H9 (cell line): ENCODE data around the gene MIER2. TPM values are rescaled to one million over a fixed set of nuclear protein-coding genes. Genes with fewer than 3 reads are reported as not detected.
"Not testable (repeated sequence)": the region's sequence is repeated elsewhere in the genome, so short reads cannot be mapped to it uniquely, and the experiment has no call there.

Experiments used
- DNase-seq: peaks from one replicate; pipeline ENCODE4 v3.0.0-alpha.2; 2017
- H2AFZ ChIP-seq: one replicate; pipeline ENCODE4 v1.6.1; 2013; ENCODE audit warnings: mild to moderate bottlenecking, low read length, control low read depth, moderate library complexity
- H2AK5ac ChIP-seq: 2 replicates; pipeline ENCODE4 v1.6.1; 2013; ENCODE audit warnings: low read length, control low read depth, mixed read lengths; ENCODE audit not compliant: insufficient read length
- H2BK120ac ChIP-seq: one replicate; pipeline ENCODE4 v1.6.1; 2013; ENCODE audit warnings: low read depth, mild to moderate bottlenecking, low read length, control low read depth, inconsistent platforms; ENCODE audit not compliant: poor library complexity, severe bottlenecking
- H2BK12ac ChIP-seq: 2 replicates; pipeline ENCODE4 v1.6.1; 2013; ENCODE audit warnings: low read length, control low read depth, mixed read lengths, low read depth; ENCODE audit not compliant: insufficient read length
- H2BK15ac ChIP-seq: 2 replicates; pipeline ENCODE4 v1.6.1; 2013; ENCODE audit warnings: low read depth, low read length, control low read depth
- H2BK20ac ChIP-seq: one replicate; pipeline ENCODE4 v1.6.1; 2013; ENCODE audit warnings: low read depth, mild to moderate bottlenecking, low read length, control low read depth, inconsistent platforms; ENCODE audit not compliant: poor library complexity, severe bottlenecking
- H2BK5ac ChIP-seq: 2 replicates; pipeline ENCODE4 v1.6.1; 2013; ENCODE audit warnings: low read length, control low read depth, mixed read lengths; ENCODE audit not compliant: insufficient read length
- H3K14ac ChIP-seq: 2 replicates; pipeline ENCODE4 v1.6.1; 2013; ENCODE audit warnings: low read length, control low read depth; ENCODE audit not compliant: insufficient read depth
- H3K18ac ChIP-seq: 2 replicates; pipeline ENCODE4 v1.6.1; 2013; ENCODE audit warnings: low read depth, mild to moderate bottlenecking, mixed read lengths, low read length, control low read depth; ENCODE audit not compliant: insufficient read length
- H3K23ac ChIP-seq: 2 replicates; pipeline ENCODE4 v1.6.1; 2013; ENCODE audit warnings: low read length, control low read depth, mixed read lengths, low read depth; ENCODE audit not compliant: insufficient read length
- H3K23me2 ChIP-seq: 2 replicates; pipeline ENCODE4 v1.6.1; 2013; ENCODE audit warnings: low read depth, mild to moderate bottlenecking, mixed read lengths, low read length, control low read depth; ENCODE audit not compliant: insufficient read length, poor library complexity, severe bottlenecking
- H3K27ac ChIP-seq: 2 replicates; pipeline ENCODE4 v1.5.1; 2013; ENCODE audit warnings: low read length, control low read depth, mixed read lengths, low read depth; ENCODE audit not compliant: insufficient read length
- H3K27me3 ChIP-seq: 2 replicates; pipeline ENCODE4 v1.6.1; 2013; ENCODE audit warnings: low read length, control low read depth, inconsistent platforms; ENCODE audit not compliant: insufficient read depth
- H3K4ac ChIP-seq: 2 replicates; pipeline ENCODE4 v1.6.1; 2013; ENCODE audit warnings: low read depth, mild to moderate bottlenecking, control low read depth, inconsistent platforms, low read length, moderate library complexity
- H3K4me1 ChIP-seq: 2 replicates; pipeline ENCODE4 v1.6.1; 2013; ENCODE audit warnings: low read length, control low read depth, inconsistent platforms; ENCODE audit not compliant: insufficient read depth
- H3K4me2 ChIP-seq: 2 replicates; pipeline ENCODE4 v1.6.1; 2013; ENCODE audit warnings: low read length, control low read depth, mixed read lengths; ENCODE audit not compliant: insufficient read length, insufficient read depth
- H3K56ac ChIP-seq: 2 replicates; pipeline ENCODE4 v1.6.1; 2013; ENCODE audit warnings: low read depth, mild to moderate bottlenecking, mixed read lengths, low read length, control low read depth; ENCODE audit not compliant: insufficient read length
- H3K79me1 ChIP-seq: 2 replicates; pipeline ENCODE4 v1.6.1; 2013; ENCODE audit warnings: low read depth, mild to moderate bottlenecking, moderate library complexity, low read length, control low read depth, inconsistent platforms; ENCODE audit not compliant: insufficient read depth, poor library complexity, severe bottlenecking
- H3K79me2 ChIP-seq: 2 replicates; pipeline ENCODE4 v1.6.1; 2013; ENCODE audit warnings: low read length, control low read depth, inconsistent platforms; ENCODE audit not compliant: insufficient read depth
- H3K9ac ChIP-seq: 2 replicates; pipeline ENCODE4 v1.6.1; 2013; ENCODE audit warnings: low read length, control low read depth, mixed read lengths; ENCODE audit not compliant: insufficient read length; ENCODE audit errors: extremely low read depth
- H3K9me3 ChIP-seq: one replicate; pipeline ENCODE4 v1.6.1; 2013; ENCODE audit warnings: low read depth, low read length, inconsistent platforms; ENCODE audit not compliant: control insufficient read depth
- H3T11ph ChIP-seq: one replicate; pipeline ENCODE4 v1.6.1; 2013; ENCODE audit warnings: mild to moderate bottlenecking, low read length, control low read depth, inconsistent platforms
- H4K20me1 ChIP-seq: one replicate; pipeline ENCODE4 v1.6.1; 2013; ENCODE audit not compliant: control insufficient read depth, insufficient read length, insufficient read depth
- H4K5ac ChIP-seq: 2 replicates; pipeline ENCODE4 v1.6.1; 2013; ENCODE audit warnings: low read depth, mild to moderate bottlenecking, mixed read lengths, low read length, control low read depth; ENCODE audit not compliant: insufficient read length
- H4K8ac ChIP-seq: replicated peaks from 2 replicates; pipeline ENCODE4 v1.6.1; 2013; ENCODE audit warnings: low read length, control low read depth, mixed read lengths, low read depth; ENCODE audit not compliant: insufficient read length
- H4K91ac ChIP-seq: 2 replicates; pipeline ENCODE4 v1.6.1; 2013; ENCODE audit warnings: low read depth, mild to moderate bottlenecking, moderate library complexity, mixed read lengths, low read length, control low read depth; ENCODE audit not compliant: insufficient read length
- H3K27ac Mint-ChIP-seq, 3 experiments: 2 replicates in 2 of 3; 3 replicates in 1 of 3; pipeline ENCODE4 v1.8.0; 2020 to 2021; ENCODE audit warnings: mixed read lengths in 3 of 3, mild to moderate bottlenecking in 1 of 3, moderate library complexity in 1 of 3
- H3K27me3 Mint-ChIP-seq: 2 replicates; pipeline ENCODE4 v1.8.0; 2021; ENCODE audit warnings: low read depth, mild to moderate bottlenecking, moderate library complexity, mixed read lengths
- H3K36me3 Mint-ChIP-seq, 3 experiments: 2 replicates in 2 of 3; 3 replicates in 1 of 3; pipeline ENCODE4 v1.8.0; 2020 to 2021; ENCODE audit warnings: low read depth in 3 of 3, mixed read lengths in 3 of 3; ENCODE audit not compliant: insufficient read depth in 1 of 3
- H3K4me1 Mint-ChIP-seq, 2 experiments: 2 replicates each; pipeline ENCODE4 v1.8.0; 2020; ENCODE audit warnings: mixed read lengths in 2 of 2
- H3K4me3 Mint-ChIP-seq, 2 experiments: 2 replicates in 1 of 2; 3 replicates in 1 of 2; pipeline ENCODE4 v1.8.0; 2020 to 2021; ENCODE audit warnings: mild to moderate bottlenecking in 2 of 2, mixed read lengths in 2 of 2, moderate library complexity in 1 of 2
- H3K9me3 Mint-ChIP-seq, 2 experiments: 2 replicates in 1 of 2; 3 replicates in 1 of 2; pipeline ENCODE4 v1.8.0; 2020; ENCODE audit warnings: mild to moderate bottlenecking in 2 of 2, mixed read lengths in 2 of 2, moderate library complexity in 1 of 2
- WGBS: extraction: QIAGEN DNeasy Blood & Tissue Kit; methylation state at CpG from one replicate; pipeline ENCODE4 v1.1.7; 2013; ENCODE audit warnings: missing lambda C conversion rate, low lambda C conversion rate, mixed read lengths; ENCODE audit not compliant: insufficient read length; ENCODE audit errors: extremely low coverage; 5-methylcytosine and 5-hydroxymethylcytosine counted together
- long read RNA-seq: library from polyadenylated mRNA; unstranded; transcript quantifications from one replicate; pipeline ENCODE4 v2.0.0, GENCODE V29; 2020
- total RNA-seq: library from RNA; stranded (reverse); gene quantifications from 2 replicates; pipeline ENCODE4 v1.2.1, GENCODE V29; 2021
- TF ChIP-seq, protein P1 (sequence below): fragments of 200-600 bp; sonication (generic); conservative IDR thresholded peaks from 3 replicates; pipeline ENCODE4 v1.8.0; 2021; ENCODE audit warnings: antibody characterized with exemption, mild to moderate bottlenecking

The MIER2 gene, protein sequence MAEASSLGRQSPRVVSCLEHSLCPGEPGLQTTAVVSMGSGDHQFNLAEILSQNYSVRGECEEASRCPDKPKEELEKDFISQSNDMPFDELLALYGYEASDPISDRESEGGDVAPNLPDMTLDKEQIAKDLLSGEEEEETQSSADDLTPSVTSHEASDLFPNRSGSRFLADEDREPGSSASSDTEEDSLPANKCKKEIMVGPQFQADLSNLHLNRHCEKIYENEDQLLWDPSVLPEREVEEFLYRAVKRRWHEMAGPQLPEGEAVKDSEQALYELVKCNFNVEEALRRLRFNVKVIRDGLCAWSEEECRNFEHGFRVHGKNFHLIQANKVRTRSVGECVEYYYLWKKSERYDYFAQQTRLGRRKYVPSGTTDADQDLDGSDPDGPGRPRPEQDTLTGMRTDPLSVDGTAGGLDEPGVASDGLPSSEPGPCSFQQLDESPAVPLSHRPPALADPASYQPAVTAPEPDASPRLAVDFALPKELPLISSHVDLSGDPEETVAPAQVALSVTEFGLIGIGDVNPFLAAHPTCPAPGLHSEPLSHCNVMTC
- 60.5 TPM in 2 replicates for total RNA-seq
- long read RNA-seq, full-length matches to known transcripts: 71 of 115 reads
- long read RNA-seq, partial matches to known transcripts: 11 of 115 reads
- long read RNA-seq, other reads (novel, unspliced or antisense): 33 of 115 reads

DNA sequence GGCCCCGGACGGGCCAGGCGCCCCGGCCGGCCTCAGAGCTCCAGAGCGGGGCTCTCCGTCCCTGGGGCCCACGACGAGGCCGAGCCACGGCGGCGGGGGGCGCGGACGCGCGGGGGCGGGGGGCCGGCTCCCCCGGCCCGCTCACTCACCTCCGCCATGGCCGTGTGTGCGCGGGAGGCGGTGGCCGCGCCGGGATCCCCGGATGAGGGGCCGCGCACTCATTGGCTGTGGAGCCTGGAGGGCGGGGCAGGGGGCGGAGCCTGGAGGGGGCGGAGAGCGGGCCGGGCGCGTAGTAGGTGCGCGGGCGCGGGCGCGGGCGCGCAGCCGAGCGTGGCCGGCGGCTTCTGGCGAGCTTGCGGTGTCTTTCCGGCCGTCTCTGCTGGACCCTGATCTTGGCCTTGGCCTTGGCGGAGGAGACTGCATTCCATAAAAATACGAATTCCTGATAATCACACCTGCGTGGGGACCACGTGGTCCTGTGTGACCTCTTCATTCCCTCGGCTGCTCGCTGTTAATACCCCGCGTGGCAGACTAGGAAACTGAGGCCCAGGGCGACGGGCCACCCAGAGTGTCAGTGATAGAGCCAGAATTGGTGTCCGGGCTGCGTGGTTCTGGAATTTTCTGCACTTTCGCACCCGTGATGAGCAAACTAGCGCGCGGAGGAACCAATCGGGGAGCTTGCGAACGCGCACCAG, at the start of gene MIER2:
Gene MIER2 (minus strand): TSS at position 172 of the 695 bp plus-strand sequence. CDS start 14 bp downstream, at position 158.
- Histone ChIP-seq H3K79me2 (peaks cover 40% of the 10 kb centered on the region), H4K8ac (no peak within 1 kb of the TSS), H3K4me2 (peak within 1 kb of the TSS; percentile 82), H3K4ac (no peak within 1 kb of the TSS), H2BK15ac (no peak within 1 kb of the TSS), H3K56ac (no peak within 1 kb of the TSS), H3K18ac (peak within 1 kb of the TSS; percentile 36), H2AFZ (no peak within 1 kb of the TSS), H3K9me3 (no peaks in the 10 kb centered on the region), H2BK120ac (no peak within 1 kb of the TSS), H3T11ph (no peak within 1 kb of the TSS), H4K91ac (no peak within 1 kb of the TSS), H3K14ac (peak within 1 kb of the TSS; percentile 34), H2AK5ac (no peak within 1 kb of the TSS), H3K4me1 (no peaks in the 10 kb centered on the region; the same call in 1 of the 2 replicates), H3K9ac (peak within 1 kb of the TSS; percentile 62), H3K27ac (no peak within 1 kb of the TSS), H2BK12ac (no peak within 1 kb of the TSS), H4K20me1 (no peaks in the 10 kb centered on the region), H3K23ac (no peak within 1 kb of the TSS), H3K27me3 (no peaks in the 10 kb centered on the region; the same call in 1 of the 2 replicates), H2BK5ac (no peak within 1 kb of the TSS), H3K79me1 (peaks cover 11% of the 10 kb centered on the region), H2BK20ac (no peak within 1 kb of the TSS), H4K5ac (no peak within 1 kb of the TSS), H3K23me2 (peaks cover 14% of the 10 kb centered on the region)
- WGBS: no CpG with 5 or more reads among the region's 77 CpGs
- H3K36me3 Mint-ChIP-seq: peaks cover 24 to 36% (median 34%) of the 10 kb centered on the region in 3 experiments
- peaks cover 17% of the 10 kb centered on the region for H3K27me3 Mint-ChIP-seq
- peak; percentile 90 for DNase-seq
- peak within 1 kb of the TSS; percentile 19 to 86 (median 37); a peak in 4 of 7 replicates for H3K27ac Mint-ChIP-seq
- H3K4me3 Mint-ChIP-seq: peak within 1 kb of the TSS; percentile 79 to 83
- H3K4me1 Mint-ChIP-seq: peaks cover 38 to 40% of the 10 kb centered on the region in 2 experiments
- TF ChIP-seq, protein P1, sequence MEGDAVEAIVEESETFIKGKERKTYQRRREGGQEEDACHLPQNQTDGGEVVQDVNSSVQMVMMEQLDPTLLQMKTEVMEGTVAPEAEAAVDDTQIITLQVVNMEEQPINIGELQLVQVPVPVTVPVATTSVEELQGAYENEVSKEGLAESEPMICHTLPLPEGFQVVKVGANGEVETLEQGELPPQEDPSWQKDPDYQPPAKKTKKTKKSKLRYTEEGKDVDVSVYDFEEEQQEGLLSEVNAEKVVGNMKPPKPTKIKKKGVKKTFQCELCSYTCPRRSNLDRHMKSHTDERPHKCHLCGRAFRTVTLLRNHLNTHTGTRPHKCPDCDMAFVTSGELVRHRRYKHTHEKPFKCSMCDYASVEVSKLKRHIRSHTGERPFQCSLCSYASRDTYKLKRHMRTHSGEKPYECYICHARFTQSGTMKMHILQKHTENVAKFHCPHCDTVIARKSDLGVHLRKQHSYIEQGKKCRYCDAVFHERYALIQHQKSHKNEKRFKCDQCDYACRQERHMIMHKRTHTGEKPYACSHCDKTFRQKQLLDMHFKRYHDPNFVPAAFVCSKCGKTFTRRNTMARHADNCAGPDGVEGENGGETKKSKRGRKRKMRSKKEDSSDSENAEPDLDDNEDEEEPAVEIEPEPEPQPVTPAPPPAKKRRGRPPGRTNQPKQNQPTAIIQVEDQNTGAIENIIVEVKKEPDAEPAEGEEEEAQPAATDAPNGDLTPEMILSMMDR: no peak
- H3K9me3 Mint-ChIP-seq: peaks cover 4% of the 10 kb centered on the region in 2 experiments; a peak in 3 of 5 replicates

DNA sequence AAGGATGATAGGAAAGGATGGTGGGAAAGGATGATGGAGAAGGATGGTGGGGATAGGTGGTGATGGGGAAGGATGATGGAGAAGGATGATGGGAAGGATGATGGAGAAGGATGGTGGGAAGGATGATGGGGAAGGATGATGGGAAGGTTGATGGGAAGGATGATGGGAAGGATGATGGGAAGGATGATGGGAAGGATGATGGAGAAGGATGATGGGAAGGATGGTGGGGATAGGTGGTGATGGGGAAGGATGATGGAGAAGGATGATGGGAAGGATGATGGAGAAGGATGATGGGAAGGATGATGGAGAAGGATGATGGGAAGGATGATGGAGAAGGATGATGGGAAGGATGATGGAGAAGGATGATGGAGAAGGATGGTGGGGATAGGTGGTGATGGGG, 49.0 kb upstream of the MIER2 start:
- not testable (repeated sequence) for H4K5ac ChIP-seq, H4K20me1 ChIP-seq, H3K23me2 ChIP-seq, H2AK5ac ChIP-seq, H3K27me3 ChIP-seq, H2AFZ ChIP-seq, H3K18ac ChIP-seq, DNase-seq, H3T11ph ChIP-seq, H3K56ac ChIP-seq, H2BK5ac ChIP-seq, H3K79me2 ChIP-seq, H3K4ac ChIP-seq, H4K8ac ChIP-seq, H3K4me3 Mint-ChIP-seq, H2BK20ac ChIP-seq, H2BK12ac ChIP-seq, H3K27ac Mint-ChIP-seq, H3K9ac ChIP-seq, H3K27ac ChIP-seq, H3K79me1 ChIP-seq, H3K4me2 ChIP-seq, H3K14ac ChIP-seq, H4K91ac ChIP-seq, H2BK120ac ChIP-seq, H3K23ac ChIP-seq, H3K4me1 ChIP-seq, H2BK15ac ChIP-seq
- H3K9me3 ChIP-seq: peaks cover 10% of the 10 kb centered on the region
- H3K36me3 Mint-ChIP-seq: peaks cover 3 to 13% (median 10%) of the 10 kb centered on the region in 3 experiments; a peak in 5 of 7 replicates
- H3K27me3 Mint-ChIP-seq: peaks cover 44% of the 10 kb centered on the region
- peaks cover 27 to 40% of the 10 kb centered on the region in 2 experiments for H3K9me3 Mint-ChIP-seq
- H3K4me1 Mint-ChIP-seq: peaks cover 23 to 26% of the 10 kb centered on the region in 2 experiments
